Smooth muscle cell (in vitro differentiated cells): ENCODE results near the gene MICB. TPM values are rescaled to one million over a fixed set of nuclear protein-coding genes. Genes with fewer than 3 reads are reported as not detected.

Experiments used
- DNase-seq: peaks from one replicate; lab custom pipeline; 2025; ENCODE audit not compliant: unreplicated experiment; lab: John Stamatoyannopoulos, UW
- H2AFZ ChIP-seq: fragments of 200-600 bp; sonication (generic); 2 replicates; pipeline ENCODE4 v1.6.0; 2016; ENCODE audit warnings: antibody characterized with exemption, low read depth, mild to moderate bottlenecking
- H3F3A ChIP-seq: fragments of 200-600 bp; sonication (generic); 2 replicates; pipeline ENCODE4 v1.6.0; 2017; ENCODE audit warnings: antibody characterized with exemption, low read depth
- H3K27ac ChIP-seq: fragments of 200-600 bp; sonication (generic); 2 replicates; pipeline ENCODE4 v1.5.1; 2016; ENCODE audit warnings: low read depth, mild to moderate bottlenecking
- H3K27me3 ChIP-seq: fragments of 200-600 bp; sonication (generic); 2 replicates; pipeline ENCODE4 v1.6.1; 2016; ENCODE audit warnings: low read depth, mild to moderate bottlenecking
- H3K36me3 ChIP-seq: fragments of 200-600 bp; sonication (generic); 2 replicates; pipeline ENCODE4 v1.5.1; 2016; ENCODE audit warnings: low read depth
- H3K4me1 ChIP-seq: fragments of 200-600 bp; sonication (generic); 2 replicates; pipeline ENCODE4 v1.5.1; 2016; ENCODE audit warnings: low read depth
- H3K4me2 ChIP-seq: fragments of 200-600 bp; sonication (generic); 2 replicates; pipeline ENCODE4 v1.6.0; 2016; ENCODE audit warnings: mild to moderate bottlenecking
- H3K4me3 ChIP-seq: fragments of 200-600 bp; sonication (generic); 2 replicates; pipeline ENCODE4 v1.5.1; 2016; ENCODE audit warnings: mild to moderate bottlenecking
- H3K79me2 ChIP-seq: fragments of 200-600 bp; sonication (generic); 2 replicates; pipeline ENCODE4 v1.6.0; 2016; ENCODE audit warnings: low read depth, mild to moderate bottlenecking
- H3K9ac ChIP-seq: fragments of 200-600 bp; sonication (generic); 2 replicates; pipeline ENCODE4 v1.6.0; 2016; ENCODE audit warnings: low read depth
- H3K9me3 ChIP-seq: fragments of 200-600 bp; sonication (generic); replicated peaks from 2 replicates; pipeline ENCODE4 v1.5.1; 2016; ENCODE audit warnings: low read depth
- H4K20me1 ChIP-seq: fragments of 200-600 bp; sonication (generic); 2 replicates; pipeline ENCODE4 v1.6.0; 2016; ENCODE audit warnings: low read depth
- WGBS: methylation state at CpG from one replicate; pipeline ENCODE4 v1.1.7; 2016; ENCODE audit warnings: low lambda C conversion rate; 5-methylcytosine and 5-hydroxymethylcytosine counted together
- polyA plus RNA-seq: library from polyadenylated mRNA; unstranded; fragments of >200 nt; fragmentation: Nextera tagmentation; extraction: Ambion mirVana; gene quantifications from 2 replicates; pipeline ENCODE4 v1.2.1, GENCODE V29; 2016
- total RNA-seq: library from RNA; depleted of rRNA; stranded (reverse); fragments of >200 nt; gene quantifications from 2 replicates; pipeline ENCODE4 v1.2.3, GENCODE V29; 2014
- TF ChIP-seq, protein P1 (sequence below): fragments of 200-600 bp; sonication (generic); IDR thresholded peaks from 2 replicates; pipeline ENCODE4 v1.5.1; 2017; ENCODE audit warnings: borderline replicate concordance, mild to moderate bottlenecking, antibody characterized with exemption; ENCODE audit not compliant: insufficient read depth, poor library complexity, severe bottlenecking

The MICB gene
- total and polyA plus RNA-seq, 2 experiments from 2014 or later = 2.4 to 2.9 TPM

DNA sequence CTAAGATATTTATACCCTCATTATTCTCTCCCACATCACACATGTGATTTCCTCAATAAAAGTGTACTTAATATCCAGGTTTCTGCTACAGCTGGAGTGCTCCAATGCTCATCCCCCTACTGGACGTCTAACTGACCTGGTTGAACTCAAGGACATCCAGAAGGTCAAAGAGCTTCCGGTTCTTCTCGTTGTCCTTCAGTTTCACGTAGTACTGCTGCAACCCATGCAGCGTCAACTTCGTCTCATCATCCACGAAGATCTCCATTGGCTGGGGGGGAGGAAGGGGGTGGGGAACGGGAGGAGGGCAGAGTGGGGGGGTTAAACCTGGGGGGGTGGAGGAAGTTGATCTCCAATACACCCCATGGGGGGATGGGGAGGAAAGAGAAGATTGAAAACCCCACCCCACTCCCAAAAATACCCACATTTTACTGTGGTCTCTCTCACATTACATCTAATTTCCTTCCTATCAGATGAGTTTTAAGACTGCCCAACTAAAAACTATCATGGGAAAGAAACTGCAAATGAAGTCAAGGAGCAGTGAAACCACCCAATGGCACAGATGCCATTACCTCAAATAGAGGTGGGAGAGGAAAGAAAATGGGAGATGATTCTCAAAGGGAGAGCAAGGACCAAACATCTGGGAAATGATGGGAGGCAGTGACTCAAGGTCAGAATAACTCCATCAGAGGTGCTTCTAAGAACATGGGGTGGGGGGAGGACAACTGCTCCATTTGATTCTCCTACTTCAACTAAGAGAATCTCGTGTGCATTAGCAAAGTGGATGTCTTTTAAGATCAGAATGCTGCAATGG lies 34.9 kb downstream of the MICB start:
- no peaks in the 10 kb centered on the region for H3K9me3 ChIP-seq
- no peak overlapping the region for H3K4me3 ChIP-seq
- H3K27ac ChIP-seq = no peak overlapping the region
- H4K20me1 ChIP-seq = peaks cover 86% of the 10 kb centered on the region
- peaks cover 26% of the 10 kb centered on the region for H3K79me2 ChIP-seq
- H3F3A ChIP-seq = peaks cover 32% of the 10 kb centered on the region
- no peaks in the 10 kb centered on the region for H3K27me3 ChIP-seq
- H3K9ac ChIP-seq = no peak overlapping the region
- WGBS = 90% methylated on average over 9 of the region's 9 CpGs
- TF ChIP-seq, protein P1, sequence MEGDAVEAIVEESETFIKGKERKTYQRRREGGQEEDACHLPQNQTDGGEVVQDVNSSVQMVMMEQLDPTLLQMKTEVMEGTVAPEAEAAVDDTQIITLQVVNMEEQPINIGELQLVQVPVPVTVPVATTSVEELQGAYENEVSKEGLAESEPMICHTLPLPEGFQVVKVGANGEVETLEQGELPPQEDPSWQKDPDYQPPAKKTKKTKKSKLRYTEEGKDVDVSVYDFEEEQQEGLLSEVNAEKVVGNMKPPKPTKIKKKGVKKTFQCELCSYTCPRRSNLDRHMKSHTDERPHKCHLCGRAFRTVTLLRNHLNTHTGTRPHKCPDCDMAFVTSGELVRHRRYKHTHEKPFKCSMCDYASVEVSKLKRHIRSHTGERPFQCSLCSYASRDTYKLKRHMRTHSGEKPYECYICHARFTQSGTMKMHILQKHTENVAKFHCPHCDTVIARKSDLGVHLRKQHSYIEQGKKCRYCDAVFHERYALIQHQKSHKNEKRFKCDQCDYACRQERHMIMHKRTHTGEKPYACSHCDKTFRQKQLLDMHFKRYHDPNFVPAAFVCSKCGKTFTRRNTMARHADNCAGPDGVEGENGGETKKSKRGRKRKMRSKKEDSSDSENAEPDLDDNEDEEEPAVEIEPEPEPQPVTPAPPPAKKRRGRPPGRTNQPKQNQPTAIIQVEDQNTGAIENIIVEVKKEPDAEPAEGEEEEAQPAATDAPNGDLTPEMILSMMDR = no peak
- no peak overlapping the region for H2AFZ ChIP-seq
- DNase-seq = no peak
- H3K4me1 ChIP-seq = no peaks in the 10 kb centered on the region
- no peak overlapping the region for H3K4me2 ChIP-seq
- peaks cover 27% of the 10 kb centered on the region for H3K36me3 ChIP-seq

DNA sequence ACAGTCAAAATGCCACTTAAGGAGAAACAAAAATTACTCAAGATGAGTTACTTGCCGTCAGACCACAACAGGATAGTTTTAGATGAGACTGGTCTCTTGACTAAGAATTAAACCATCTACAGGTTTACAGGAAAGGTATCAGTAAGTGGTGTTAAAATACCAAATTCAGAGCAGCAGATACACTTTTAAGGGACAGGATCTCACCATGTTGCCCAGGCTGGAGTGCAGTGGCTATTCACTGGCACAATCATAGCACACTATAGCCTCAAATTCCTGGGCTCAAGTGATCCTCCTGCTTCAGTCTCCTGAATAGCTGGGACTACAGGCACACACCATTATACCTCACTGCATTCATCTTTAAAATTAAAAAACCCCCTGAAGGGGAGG lies 35.5 kb downstream of the MICB start:
- WGBS = 95% methylated on average over 1 of the region's 1 CpG
- peaks cover 32% of the 10 kb centered on the region for H3K79me2 ChIP-seq
- peaks cover 27% of the 10 kb centered on the region for H3K36me3 ChIP-seq

DNA sequence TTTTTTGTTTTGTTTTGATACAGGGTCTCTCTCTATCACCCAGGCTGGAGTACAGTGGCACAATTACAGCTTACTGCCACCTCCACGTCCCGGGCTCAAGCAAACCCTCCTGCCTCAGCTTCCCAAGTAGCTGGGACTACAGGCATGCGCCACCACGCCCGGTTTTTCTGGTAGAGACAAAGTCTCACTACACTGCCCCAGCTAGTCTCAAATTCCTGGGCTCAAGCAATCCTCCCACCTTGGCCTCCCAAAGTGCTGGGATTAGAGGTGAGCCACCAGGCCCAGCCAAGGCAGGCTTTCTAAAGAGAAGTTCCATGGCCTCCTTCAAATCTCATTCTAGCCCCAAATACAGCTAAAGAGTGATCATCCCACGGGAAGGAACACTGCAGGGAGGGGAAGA lies 36.1 kb downstream of the MICB start:
- no peak overlapping the region for H3K9ac ChIP-seq
- H3K9me3 ChIP-seq = no peaks in the 10 kb centered on the region
- H3K27ac ChIP-seq = no peak overlapping the region
- H3K4me3 ChIP-seq = no peak overlapping the region
- 98% methylated on average over 6 of the region's 6 CpGs for WGBS
- no peaks in the 10 kb centered on the region for H3K27me3 ChIP-seq
- H2AFZ ChIP-seq = no peak overlapping the region
- H3F3A ChIP-seq = peaks cover 35% of the 10 kb centered on the region
- H3K4me2 ChIP-seq = no peak overlapping the region
- peaks cover 27% of the 10 kb centered on the region for H3K36me3 ChIP-seq
- peaks cover 3% of the 10 kb centered on the region for H3K4me1 ChIP-seq
- TF ChIP-seq, protein P1 = no peak
- DNase-seq = no peak
- H4K20me1 ChIP-seq = peaks cover 97% of the 10 kb centered on the region
- H3K79me2 ChIP-seq = peaks cover 38% of the 10 kb centered on the region

More for the DNA sequence above, 35.5 kb downstream of the MICB start:
- Histone ChIP-seq H3F3A (peaks cover 32% of the 10 kb centered on the region), H3K4me1 (no peaks in the 10 kb centered on the region), H2AFZ (no peak overlapping the region), H3K4me3 (no peak overlapping the region), H3K4me2 (no peak overlapping the region), H3K27ac (no peak overlapping the region), H3K9ac (no peak overlapping the region), H4K20me1 (peaks cover 92% of the 10 kb centered on the region), H3K9me3 (no peaks in the 10 kb centered on the region), H3K27me3 (no peaks in the 10 kb centered on the region)
- TF ChIP-seq, protein P1 = no peak
- DNase-seq = no peak

DNA sequence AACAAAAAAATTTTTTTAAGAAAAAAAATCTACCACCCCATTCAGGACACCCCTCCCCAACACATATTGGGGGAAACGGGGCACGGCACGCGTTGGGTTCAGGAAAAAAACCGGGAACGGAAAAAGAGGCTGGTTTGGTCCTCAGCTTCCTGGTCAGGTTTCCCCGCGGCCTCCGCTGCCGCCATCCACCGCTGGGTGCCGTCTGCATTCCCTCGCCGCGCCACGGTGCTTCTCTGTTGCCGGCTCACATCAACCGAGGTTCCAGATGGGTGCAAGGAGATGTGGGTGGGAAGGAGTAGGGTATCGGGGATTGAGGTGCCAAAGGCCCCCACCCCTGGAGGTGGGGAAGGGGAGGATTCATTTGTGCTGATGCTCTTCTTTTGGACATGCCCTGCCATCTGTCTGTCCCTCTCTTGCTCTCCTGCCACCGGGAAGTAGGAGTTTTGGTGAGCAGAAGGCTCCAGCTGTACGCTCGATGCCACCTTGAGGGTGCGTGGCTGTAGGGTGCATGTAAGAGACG lies 36.6 kb downstream of the MICB start:
- Histone ChIP-seq H3K79me2 (peaks cover 43% of the 10 kb centered on the region), H3K27ac (no peak overlapping the region), H3F3A (peaks cover 40% of the 10 kb centered on the region), H2AFZ (no peak overlapping the region), H3K27me3 (no peaks in the 10 kb centered on the region), H3K4me1 (peaks cover 9% of the 10 kb centered on the region), H3K36me3 (peaks cover 27% of the 10 kb centered on the region), H3K4me2 (no peak overlapping the region), H3K9ac (no peak overlapping the region), H3K4me3 (no peak overlapping the region), H3K9me3 (no peaks in the 10 kb centered on the region), H4K20me1 (peaks cover 100% of the 10 kb centered on the region)
- 94% methylated on average over 24 of the region's 24 CpGs for WGBS
- DNase-seq = no peak
- TF ChIP-seq, protein P1 = no peak
